HL-60 (cell line): ENCODE measurements around the gene BMP6.

Source experiments
- POLR2AphosphoS5 ChIP-seq: IDR thresholded peaks from 2 replicates; pipeline ENCODE4 v1.6.1; 2012; ENCODE audit warnings: low read depth
- SPI1 ChIP-seq: IDR thresholded peaks from 2 replicates; pipeline ENCODE4 v1.6.1; 2012; ENCODE audit warnings: low read depth, mild to moderate bottlenecking, borderline replicate concordance
- TF ChIP-seq, protein P1 (sequence below): IDR thresholded peaks from one replicate; pipeline ENCODE4 v1.5.1; 2011; ENCODE audit warnings: low read length, control low read depth, inconsistent platforms; ENCODE audit not compliant: insufficient read depth

DNA sequence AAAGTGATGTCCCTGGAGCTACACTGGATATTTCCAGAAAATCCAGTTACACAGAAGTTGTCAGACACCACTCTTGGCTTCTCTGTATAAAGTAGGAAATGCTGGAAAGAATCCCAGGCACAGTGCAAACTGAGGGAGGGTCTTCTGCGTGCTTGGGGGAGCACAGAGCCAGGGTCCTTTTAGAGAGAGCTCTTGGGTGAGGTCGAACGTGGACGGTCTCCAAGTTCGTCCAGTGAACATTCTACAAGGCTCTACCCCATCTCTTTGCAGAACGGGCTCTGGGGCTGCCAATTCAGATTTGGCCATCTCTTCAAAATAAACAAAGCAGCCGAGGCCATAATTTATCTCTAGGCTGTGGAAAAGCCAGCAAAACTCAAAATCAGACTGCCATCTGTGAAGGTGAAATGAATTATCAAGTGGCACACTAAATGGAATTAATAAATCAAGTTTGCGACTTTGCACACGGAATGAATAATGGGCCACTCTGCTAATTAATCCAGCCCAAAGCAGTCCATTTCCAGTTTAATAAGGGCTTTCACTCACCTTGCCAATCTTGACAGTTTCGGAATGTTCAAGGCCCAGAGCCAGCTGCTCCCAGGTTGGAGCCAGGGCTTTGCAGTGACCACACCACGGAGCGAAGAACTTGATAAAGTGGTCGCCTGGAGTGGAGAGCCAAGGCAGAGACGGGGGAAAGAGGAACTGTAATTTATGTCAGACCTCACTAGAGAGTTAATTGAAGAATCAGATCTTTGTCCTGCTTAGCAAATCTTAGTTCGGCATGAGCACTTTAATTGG lies 165.4 kb downstream of the BMP6 start:
- TF ChIP-seq, protein P1, sequence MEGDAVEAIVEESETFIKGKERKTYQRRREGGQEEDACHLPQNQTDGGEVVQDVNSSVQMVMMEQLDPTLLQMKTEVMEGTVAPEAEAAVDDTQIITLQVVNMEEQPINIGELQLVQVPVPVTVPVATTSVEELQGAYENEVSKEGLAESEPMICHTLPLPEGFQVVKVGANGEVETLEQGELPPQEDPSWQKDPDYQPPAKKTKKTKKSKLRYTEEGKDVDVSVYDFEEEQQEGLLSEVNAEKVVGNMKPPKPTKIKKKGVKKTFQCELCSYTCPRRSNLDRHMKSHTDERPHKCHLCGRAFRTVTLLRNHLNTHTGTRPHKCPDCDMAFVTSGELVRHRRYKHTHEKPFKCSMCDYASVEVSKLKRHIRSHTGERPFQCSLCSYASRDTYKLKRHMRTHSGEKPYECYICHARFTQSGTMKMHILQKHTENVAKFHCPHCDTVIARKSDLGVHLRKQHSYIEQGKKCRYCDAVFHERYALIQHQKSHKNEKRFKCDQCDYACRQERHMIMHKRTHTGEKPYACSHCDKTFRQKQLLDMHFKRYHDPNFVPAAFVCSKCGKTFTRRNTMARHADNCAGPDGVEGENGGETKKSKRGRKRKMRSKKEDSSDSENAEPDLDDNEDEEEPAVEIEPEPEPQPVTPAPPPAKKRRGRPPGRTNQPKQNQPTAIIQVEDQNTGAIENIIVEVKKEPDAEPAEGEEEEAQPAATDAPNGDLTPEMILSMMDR: no peak
- TF ChIP-seq SPI1 (no peak), POLR2AphosphoS5 (no peak)
